Stimulated activated naive B cell treated with anti-CD40 and anti-IgM and Interleukin-4, amounts not matched to agents 10 μg/mL and 1 μg/mL and 100 μg/mL, for 72 hours (primary cell): Measurements from ENCODE around the gene SULF2.
A peak's percentile ranks its signal among the peaks of the same experiment; 100 is the strongest.

Source experiments
- ATAC-seq, 2 donors: fragments of 150-1000 bp; cut with Tn5 transposase; replicated peaks; 2 replicates each; pipeline ENCODE4 v1.10.0; 2021; ENCODE audit warnings: moderate library complexity in 1 of 2
- DNase-seq: peaks from one replicate; pipeline ENCODE4 v3.0.0; 2021
- H3K27ac Mint-ChIP-seq: one replicate; pipeline ENCODE4 v1.8.0; 2022; ENCODE audit warnings: mild to moderate bottlenecking, mixed read lengths
- H3K27me3 Mint-ChIP-seq, 2 donors: one replicate each; pipeline ENCODE4 v1.8.0; 2022; ENCODE audit warnings: mixed read lengths in 2 of 2
- H3K36me3 Mint-ChIP-seq, 2 donors: one replicate each; pipeline ENCODE4 v1.8.0; 2022; ENCODE audit warnings: mixed read lengths in 2 of 2, mild to moderate bottlenecking in 1 of 2
- H3K4me1 Mint-ChIP-seq, 2 donors: one replicate each; pipeline ENCODE4 v1.8.0; 2022; ENCODE audit warnings: mixed read lengths in 2 of 2, mild to moderate bottlenecking in 1 of 2
- H3K4me3 Mint-ChIP-seq, 2 donors: one replicate each; pipeline ENCODE4 v1.8.0; 2022; ENCODE audit warnings: mild to moderate bottlenecking in 2 of 2, mixed read lengths in 2 of 2, moderate library complexity in 1 of 2
- H3K9me3 Mint-ChIP-seq, 2 donors: one replicate each; pipeline ENCODE4 v1.8.0; 2022; ENCODE audit warnings: mixed read lengths in 2 of 2, mild to moderate bottlenecking in 1 of 2

The SULF2 gene

GRCh38 chr20:47664744-47665143 lies 120.5 kb downstream of the SULF2 start:
- no peaks in the 10 kb centered on the region for H3K9me3 Mint-ChIP-seq
- H3K27ac Mint-ChIP-seq = peak overlapping the region; percentile 89
- H3K27me3 Mint-ChIP-seq = no peaks in the 10 kb centered on the region
- H3K4me3 Mint-ChIP-seq = peak overlapping the region in 1 of 2 donors; percentile 48
- peaks cover 31 to 57% of the 10 kb centered on the region in 2 donors for H3K36me3 Mint-ChIP-seq
- H3K4me1 Mint-ChIP-seq = peaks cover 38 to 48% of the 10 kb centered on the region in 2 donors
- no peak for ATAC-seq
- no peak for DNase-seq

GRCh38 chr20:47664068-47664437 lies 121.2 kb downstream of the SULF2 start:
- no peak for DNase-seq
- ATAC-seq = peak; percentile 4 to 7
- Mint-ChIP-seq H3K36me3 (peaks cover 36 to 56% of the 10 kb centered on the region in 2 donors), H3K27me3 (no peaks in the 10 kb centered on the region), H3K4me3 (peak overlapping the region; percentile 2 to 32), H3K4me1 (peaks cover 38 to 53% of the 10 kb centered on the region in 2 donors), H3K9me3 (no peaks in the 10 kb centered on the region), H3K27ac (peak overlapping the region; percentile 83)

DNA sequence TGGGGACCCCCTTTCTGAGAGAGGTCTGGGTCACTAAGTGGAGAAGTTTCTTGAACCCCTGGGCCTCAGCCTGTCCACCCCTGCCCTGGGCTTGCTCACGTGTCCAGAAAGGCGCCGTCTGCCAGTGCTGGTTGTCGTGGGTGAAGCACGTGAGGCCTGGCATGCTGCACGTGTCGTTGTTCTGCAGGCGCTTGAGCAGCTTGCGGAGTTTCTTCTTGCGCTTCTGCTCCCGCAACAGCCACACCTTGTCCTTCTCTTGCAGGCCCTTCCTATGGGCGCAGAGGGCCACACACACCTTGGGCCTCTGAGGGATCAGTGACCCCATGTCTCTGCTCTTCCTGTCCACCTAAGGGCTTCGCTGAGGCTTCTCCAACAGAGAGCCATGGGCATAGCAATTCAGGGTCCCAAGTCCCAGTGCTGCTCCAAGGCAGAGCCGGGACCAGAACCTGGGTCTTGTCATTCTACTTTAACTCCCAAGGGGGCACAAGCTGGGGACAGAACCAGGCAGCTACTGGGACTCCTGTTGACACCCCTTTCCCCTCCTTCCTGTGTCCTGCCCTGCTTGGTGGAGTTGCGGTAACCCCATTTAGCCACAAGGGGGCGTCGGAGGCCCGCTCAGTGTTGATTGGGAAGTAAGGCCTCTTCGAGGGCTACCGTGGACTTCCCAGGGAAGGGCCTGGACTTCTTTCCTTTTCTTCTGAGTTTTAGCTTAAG lies 121.8 kb downstream of the SULF2 start:
- no peaks in the 10 kb centered on the region for H3K27me3 Mint-ChIP-seq
- peak; percentile 64 for DNase-seq
- H3K36me3 Mint-ChIP-seq = peaks cover 38 to 52% of the 10 kb centered on the region in 2 donors
- H3K4me1 Mint-ChIP-seq = peaks cover 36 to 53% of the 10 kb centered on the region in 2 donors
- peak overlapping the region; percentile 83 for H3K27ac Mint-ChIP-seq
- peak overlapping the region; percentile 2 to 32 for H3K4me3 Mint-ChIP-seq
- H3K9me3 Mint-ChIP-seq = no peaks in the 10 kb centered on the region
- ATAC-seq = peak; percentile 67 to 70

GRCh38 chr20:47662483-47663353 lies 122.6 kb downstream of the SULF2 start:
- Mint-ChIP-seq H3K9me3 (no peaks in the 10 kb centered on the region), H3K27me3 (no peaks in the 10 kb centered on the region), H3K27ac (peak overlapping the region; percentile 73), H3K36me3 (peaks cover 41 to 56% of the 10 kb centered on the region in 2 donors), H3K4me3 (no peak overlapping the region), H3K4me1 (peaks cover 34 to 47% of the 10 kb centered on the region in 2 donors)
- no peak for ATAC-seq
- no peak for DNase-seq

GRCh38 chr20:47661714-47662113 lies 123.6 kb downstream of the SULF2 start:
- no peaks in the 10 kb centered on the region for H3K27me3 Mint-ChIP-seq
- ATAC-seq (no peak), DNase-seq (no peak)
- H3K27ac Mint-ChIP-seq = peak overlapping the region; percentile 88
- peaks cover 32 to 46% of the 10 kb centered on the region in 2 donors for H3K4me1 Mint-ChIP-seq
- H3K4me3 Mint-ChIP-seq = no peak overlapping the region
- peaks cover 41 to 54% of the 10 kb centered on the region in 2 donors for H3K36me3 Mint-ChIP-seq
- H3K9me3 Mint-ChIP-seq = no peaks in the 10 kb centered on the region

- Mint-ChIP-seq H3K27ac (peak overlapping the region; percentile 93), H3K4me3 (peak overlapping the region in 1 of 2 donors; percentile 21), H3K4me1 (peaks cover 27 to 46% of the 10 kb centered on the region in 2 donors), H3K36me3 (peaks cover 37 to 51% of the 10 kb centered on the region in 2 donors), H3K27me3 (no peaks in the 10 kb centered on the region), H3K9me3 (no peaks in the 10 kb centered on the region)
- DNase-seq (no peak), ATAC-seq (no peak)
Measured at GRCh38 chr20:47660983-47661700, 124.1 kb downstream of the SULF2 start.

DNA sequence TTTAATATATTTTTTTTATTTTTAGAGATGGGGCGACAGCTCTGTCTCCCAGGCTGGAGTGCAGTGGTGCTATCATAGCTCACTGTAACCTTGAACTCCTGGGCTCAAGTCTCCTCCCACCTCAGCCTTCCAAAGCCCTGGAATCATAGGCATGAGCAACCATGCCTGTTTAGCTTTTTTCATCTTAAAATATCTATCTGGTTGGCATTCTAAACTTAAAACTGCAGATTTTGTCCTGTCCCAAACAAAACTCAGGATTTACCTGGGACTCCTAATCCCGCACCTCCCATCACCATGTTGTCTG lies 124.7 kb downstream of the SULF2 start:
- ATAC-seq (no peak), DNase-seq (no peak)
- Mint-ChIP-seq H3K4me1 (peaks cover 27 to 46% of the 10 kb centered on the region in 2 donors), H3K9me3 (no peaks in the 10 kb centered on the region), H3K36me3 (peaks cover 38 to 51% of the 10 kb centered on the region in 2 donors), H3K27ac (peak overlapping the region; percentile 93), H3K27me3 (no peaks in the 10 kb centered on the region), H3K4me3 (no peak overlapping the region)

DNA sequence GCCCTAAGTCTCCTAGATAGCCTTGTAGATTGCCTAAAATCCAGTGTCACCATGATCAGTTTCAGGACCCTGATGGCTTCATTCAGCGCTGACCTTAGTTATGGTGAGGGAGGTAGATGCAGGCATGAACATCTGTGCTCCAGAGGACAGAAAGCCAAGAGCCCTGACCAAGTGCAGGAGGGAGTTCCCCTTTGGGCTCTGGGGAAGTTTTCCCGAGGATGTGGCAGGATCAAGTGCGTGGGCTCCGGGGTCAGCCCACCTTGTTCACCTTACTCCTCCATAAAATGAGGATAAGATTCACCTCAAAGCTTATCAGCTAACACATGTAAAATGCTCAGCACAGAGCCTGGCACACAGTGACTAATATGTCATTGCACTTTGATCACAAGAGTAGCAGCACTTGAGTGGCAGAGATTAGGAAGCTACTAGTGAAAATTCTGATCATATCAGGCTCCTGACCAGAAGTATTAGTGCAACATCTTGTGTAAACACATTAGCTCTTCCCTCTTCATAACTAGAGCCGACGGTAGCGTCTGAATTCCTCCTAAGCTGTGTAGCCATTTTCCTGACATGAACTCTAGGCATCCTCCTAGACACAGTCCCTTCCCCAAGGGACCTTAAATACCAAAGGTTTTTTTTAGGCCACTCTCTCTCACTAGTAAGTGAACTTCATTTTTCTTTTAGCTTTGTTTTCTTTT lies 125.2 kb downstream of the SULF2 start:
- Mint-ChIP-seq H3K9me3 (no peaks in the 10 kb centered on the region), H3K36me3 (peaks cover 39 to 55% of the 10 kb centered on the region in 2 donors), H3K27ac (peak overlapping the region; percentile 83), H3K4me3 (no peak overlapping the region), H3K27me3 (no peaks in the 10 kb centered on the region), H3K4me1 (peaks cover 27 to 46% of the 10 kb centered on the region in 2 donors)
- no peak for DNase-seq
- no peak for ATAC-seq

DNA sequence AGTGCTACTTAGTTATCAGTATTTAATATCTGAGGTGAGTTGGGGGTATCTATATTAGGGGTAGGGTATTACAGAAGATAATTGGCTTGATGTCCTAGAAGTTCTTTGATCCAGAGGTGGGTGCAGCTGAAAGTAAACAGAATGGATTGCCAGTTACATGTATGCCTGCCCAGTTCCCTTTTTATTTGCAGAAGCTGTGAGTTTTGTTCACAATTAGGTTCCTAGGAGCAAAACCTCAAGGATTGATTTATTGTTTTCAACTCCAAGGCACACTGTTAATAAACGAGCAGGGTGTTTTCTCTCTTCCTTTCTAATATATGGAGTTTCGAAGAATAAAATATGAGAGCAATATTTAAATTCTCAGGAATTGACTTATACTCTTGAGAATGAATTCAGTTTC lies 129.0 kb downstream of the SULF2 start:
- no peak for ATAC-seq
- no peak for DNase-seq
- peak overlapping the region; percentile 31 for H3K27ac Mint-ChIP-seq
- no peak overlapping the region for H3K4me3 Mint-ChIP-seq
- H3K36me3 Mint-ChIP-seq = peaks cover 40 to 58% of the 10 kb centered on the region in 2 donors
- H3K4me1 Mint-ChIP-seq = peaks cover 12 to 19% of the 10 kb centered on the region in 2 donors
- no peaks in the 10 kb centered on the region for H3K27me3 Mint-ChIP-seq
- H3K9me3 Mint-ChIP-seq = no peaks in the 10 kb centered on the region

DNA sequence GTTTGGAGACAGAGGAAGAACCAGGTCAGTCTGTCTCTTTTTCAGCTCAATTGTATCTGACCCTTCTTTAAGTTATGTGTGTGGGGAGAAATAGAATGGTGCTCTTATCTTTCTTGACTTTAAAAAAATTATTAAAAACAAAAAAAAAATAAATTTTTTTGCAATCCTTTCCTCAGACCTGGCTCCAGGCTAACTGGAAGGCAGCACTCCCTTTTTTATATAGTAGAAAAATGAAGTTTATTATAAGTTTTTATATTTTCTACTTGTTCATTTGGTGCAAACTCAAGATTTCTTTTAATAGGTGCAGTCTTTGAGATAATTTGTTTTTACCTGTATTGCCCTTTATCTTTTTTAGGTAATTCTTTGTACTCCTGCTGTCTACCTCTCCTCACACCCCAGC lies 129.6 kb downstream of the SULF2 start:
- Mint-ChIP-seq H3K4me3 (no peak overlapping the region), H3K27ac (peak overlapping the region; percentile 83), H3K27me3 (no peaks in the 10 kb centered on the region), H3K9me3 (no peaks in the 10 kb centered on the region), H3K4me1 (peaks cover 9 to 13% of the 10 kb centered on the region in 2 donors), H3K36me3 (peaks cover 33 to 57% of the 10 kb centered on the region in 2 donors)
- DNase-seq = no peak
- no peak for ATAC-seq

GRCh38 chr20:47654370-47654769 lies 130.9 kb downstream of the SULF2 start:
- no peak for ATAC-seq
- no peaks in the 10 kb centered on the region for H3K9me3 Mint-ChIP-seq
- H3K4me3 Mint-ChIP-seq = no peak overlapping the region

DNA sequence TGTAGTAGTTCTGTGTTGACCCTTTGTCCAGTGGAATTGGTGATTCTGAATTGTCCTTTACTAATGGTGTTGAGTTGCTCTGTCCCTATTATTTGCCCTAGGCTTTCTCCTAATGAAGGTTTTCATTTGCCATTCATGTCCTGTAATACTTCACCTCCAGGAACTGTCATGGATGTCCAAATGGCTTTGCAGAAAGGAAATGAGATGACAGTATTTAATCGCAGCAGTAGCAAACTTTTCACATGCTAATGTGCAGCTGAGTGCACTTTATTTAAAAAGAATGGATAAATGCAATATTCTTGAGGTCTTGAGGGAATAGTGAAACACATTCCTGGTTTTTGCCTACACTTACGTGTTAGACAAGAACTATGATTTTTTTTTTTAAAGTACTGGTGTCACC lies 131.4 kb downstream of the SULF2 start:
- peaks cover 30 to 57% of the 10 kb centered on the region in 2 donors for H3K36me3 Mint-ChIP-seq
- H3K27me3 Mint-ChIP-seq = no peaks in the 10 kb centered on the region
- H3K4me1 Mint-ChIP-seq = peaks cover 0 to 5% of the 10 kb centered on the region in 2 donors
- no peak for ATAC-seq
- H3K27ac Mint-ChIP-seq = no peak overlapping the region
- H3K9me3 Mint-ChIP-seq = no peaks in the 10 kb centered on the region
- H3K4me3 Mint-ChIP-seq = no peak overlapping the region
- DNase-seq = no peak

More at GRCh38 chr20:47654370-47654769, 130.9 kb downstream of the SULF2 start:
- DNase-seq = no peak
- peaks cover 1 to 5% of the 10 kb centered on the region in 2 donors for H3K4me1 Mint-ChIP-seq
- peaks cover 32 to 53% of the 10 kb centered on the region in 2 donors for H3K36me3 Mint-ChIP-seq
- no peaks in the 10 kb centered on the region for H3K27me3 Mint-ChIP-seq
- H3K27ac Mint-ChIP-seq = peak overlapping the region; percentile 65

DNA sequence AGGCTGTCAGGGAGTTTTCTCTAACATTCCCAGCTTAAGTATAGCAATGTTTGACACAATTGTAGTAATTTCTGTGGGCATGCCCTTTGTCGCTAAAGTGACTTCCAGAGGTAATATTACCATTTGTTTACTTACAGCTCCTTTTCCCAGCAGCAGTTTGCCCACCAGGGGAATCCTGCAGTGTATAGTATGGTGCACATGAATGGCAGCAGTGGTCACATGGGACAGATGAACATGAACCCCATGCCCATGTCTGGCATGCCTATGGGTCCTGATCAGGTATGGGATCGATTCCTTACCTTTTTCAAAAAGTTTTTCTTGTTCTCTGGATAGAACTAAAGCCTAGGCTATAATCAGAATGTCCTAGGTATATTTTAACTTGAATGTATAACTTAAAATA lies 132.5 kb downstream of the SULF2 start:
- Mint-ChIP-seq H3K9me3 (no peaks in the 10 kb centered on the region), H3K36me3 (peaks cover 22 to 52% of the 10 kb centered on the region in 2 donors), H3K27me3 (no peaks in the 10 kb centered on the region), H3K4me1 (peaks cover 0 to 3% of the 10 kb centered on the region in 2 donors), H3K4me3 (no peak overlapping the region), H3K27ac (no peak overlapping the region)
- DNase-seq = no peak
- no peak for ATAC-seq

DNA sequence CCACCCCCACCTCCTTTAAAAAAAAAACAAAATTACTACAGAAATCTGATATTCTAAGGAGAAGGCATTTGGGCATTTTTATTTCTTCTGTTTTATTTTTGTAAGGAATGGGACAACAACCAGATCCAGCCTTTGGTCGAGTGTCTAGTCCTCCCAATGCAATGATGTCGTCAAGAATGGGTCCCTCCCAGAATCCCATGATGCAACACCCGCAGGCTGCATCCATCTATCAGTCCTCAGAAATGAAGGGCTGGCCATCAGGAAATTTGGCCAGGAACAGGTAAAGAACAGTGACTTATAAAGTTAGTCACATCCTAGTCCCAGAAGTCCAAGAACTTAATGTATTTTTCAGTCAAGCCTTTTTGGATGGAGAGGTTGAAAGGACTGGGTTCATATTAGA lies 133.0 kb downstream of the SULF2 start:
- no peaks in the 10 kb centered on the region for H3K27me3 Mint-ChIP-seq
- H3K36me3 Mint-ChIP-seq = peaks cover 21 to 50% of the 10 kb centered on the region in 2 donors
- no peak for ATAC-seq
- peaks cover 0 to 3% of the 10 kb centered on the region in 2 donors for H3K4me1 Mint-ChIP-seq
- DNase-seq = no peak
- H3K9me3 Mint-ChIP-seq = no peaks in the 10 kb centered on the region
- H3K27ac Mint-ChIP-seq = peak overlapping the region; percentile 51
- no peak overlapping the region for H3K4me3 Mint-ChIP-seq
